Testis (tissue), 3 donors: ENCODE data around the gene C1orf141. TPM values are rescaled to one million over a fixed set of nuclear protein-coding genes. Genes with fewer than 3 reads are reported as not detected.
"Not testable (repeated sequence)": the region's sequence is repeated elsewhere in the genome, so short reads cannot be mapped to it uniquely, and the experiment has no call there.

Experiments
- DNase-seq: peaks from one replicate; pipeline ENCODE4 v3.0.0-alpha.2; 2019
- H3K27ac ChIP-seq, 2 donors: fragments of 200-600 bp; sonication (generic); one replicate each; pipeline ENCODE4 v1.5.1; 2019
- H3K27me3 ChIP-seq: fragments of 200-600 bp; sonication (generic); one replicate; pipeline ENCODE4 v1.5.1; 2019
- H3K36me3 ChIP-seq: fragments of 200-600 bp; sonication (generic); one replicate; pipeline ENCODE4 v1.5.1; 2017; ENCODE audit warnings: low read depth; ENCODE audit errors: missing control alignments
- H3K4me1 ChIP-seq: fragments of 200-600 bp; sonication (generic); one replicate; pipeline ENCODE4 v1.5.1; 2019
- H3K4me3 ChIP-seq, 2 donors: fragments of 200-600 bp; sonication (generic); one replicate each; pipeline ENCODE4 v1.5.1; 2017 to 2019
- H3K9me3 ChIP-seq: fragments of 200-600 bp; sonication (generic); one replicate; pipeline ENCODE4 v1.5.1; 2017
- POLR2A ChIP-seq: fragments of 450-650 bp; IDR thresholded peaks from one replicate; pipeline ENCODE4 v1.6.1; 2017; ENCODE audit warnings: antibody characterized with exemption, mild to moderate bottlenecking, moderate library complexity
- WGBS, 2 donors: methylation state at CpG; one replicate each; pipeline ENCODE4 v1.1.5; 2018; 5-methylcytosine and 5-hydroxymethylcytosine counted together
- intact Hi-C: fragments of 100-400 bp; cut with DNase I; formaldehyde crosslinking; loops from one replicate; pipeline ENCODE4 v1.15.1; 2023; ENCODE audit warnings: low total_unique reads
- polyA plus RNA-seq: library from polyadenylated mRNA; stranded (reverse); fragments of 350-450 nt; fragmentation: Illumina TruSeq; extraction: RNeasy Lipid Tissue Mini Kit (QIAGEN cat#74804); gene quantifications from one replicate; pipeline ENCODE4 v1.2.3, GENCODE V29; 2014; ENCODE audit warnings: low read depth, low replicate concordance; ENCODE audit not compliant: insufficient read depth
- total RNA-seq, 2 donors: library from RNA; depleted of rRNA; stranded (reverse); fragments of >200 nt; gene quantifications; one replicate each; pipeline ENCODE4 v1.2.3, GENCODE V29; 2016
- TF ChIP-seq, protein P1 (sequence below), 3 experiments: fragments of 450-650 bp in 2 of 3; fragments of 200-600 bp in 1 of 3; sonication (generic) in 1 of 3; IDR thresholded peaks; one replicate each; pipeline ENCODE4 v1.5.1; 2016 to 2019; ENCODE audit warnings: antibody characterized with exemption in 3 of 3, mild to moderate bottlenecking in 2 of 3, moderate library complexity in 1 of 3

C1orf141 gene
- total and polyA plus RNA-seq, 3 donors from 2014 or later, result 9.5 to 17.3 (median 10.1) TPM

- intact Hi-C loops, result loop anchor here (10.0 kb wide), 1 partner anchor 141 kb away; no protein-coding TSS in a partner anchor
- H3K27me3 ChIP-seq, result no peaks in the 10 kb centered on the region
- WGBS, 2 donors, result 95 to 100% methylated on average over 3 of the region's 3 CpGs
- no peak for DNase-seq
- H3K4me3 ChIP-seq, result no peak overlapping the region
- no peak overlapping the region for H3K27ac ChIP-seq
- no peak for TF ChIP-seq POLR2A
- TF ChIP-seq, protein P1, sequence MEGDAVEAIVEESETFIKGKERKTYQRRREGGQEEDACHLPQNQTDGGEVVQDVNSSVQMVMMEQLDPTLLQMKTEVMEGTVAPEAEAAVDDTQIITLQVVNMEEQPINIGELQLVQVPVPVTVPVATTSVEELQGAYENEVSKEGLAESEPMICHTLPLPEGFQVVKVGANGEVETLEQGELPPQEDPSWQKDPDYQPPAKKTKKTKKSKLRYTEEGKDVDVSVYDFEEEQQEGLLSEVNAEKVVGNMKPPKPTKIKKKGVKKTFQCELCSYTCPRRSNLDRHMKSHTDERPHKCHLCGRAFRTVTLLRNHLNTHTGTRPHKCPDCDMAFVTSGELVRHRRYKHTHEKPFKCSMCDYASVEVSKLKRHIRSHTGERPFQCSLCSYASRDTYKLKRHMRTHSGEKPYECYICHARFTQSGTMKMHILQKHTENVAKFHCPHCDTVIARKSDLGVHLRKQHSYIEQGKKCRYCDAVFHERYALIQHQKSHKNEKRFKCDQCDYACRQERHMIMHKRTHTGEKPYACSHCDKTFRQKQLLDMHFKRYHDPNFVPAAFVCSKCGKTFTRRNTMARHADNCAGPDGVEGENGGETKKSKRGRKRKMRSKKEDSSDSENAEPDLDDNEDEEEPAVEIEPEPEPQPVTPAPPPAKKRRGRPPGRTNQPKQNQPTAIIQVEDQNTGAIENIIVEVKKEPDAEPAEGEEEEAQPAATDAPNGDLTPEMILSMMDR (IDR thresholded peaks at IDR 0.05), result no peak
- no peaks in the 10 kb centered on the region for H3K36me3 ChIP-seq
- no peaks in the 10 kb centered on the region for H3K9me3 ChIP-seq
- peaks cover 22% of the 10 kb centered on the region for H3K4me1 ChIP-seq
Observed at GRCh38 chr1:67146101-67146500, 11.3 kb upstream of the C1orf141 start.

GRCh38 chr1:67144696-67145095, 9.9 kb upstream of the C1orf141 start:
- DNase-seq, result no peak
- intact Hi-C loops, result loop anchor here (10.0 kb wide), 1 partner anchor 140 kb away; no protein-coding TSS in a partner anchor
- Histone ChIP-seq H3K36me3 (no peaks in the 10 kb centered on the region), H3K9me3 (no peaks in the 10 kb centered on the region), H3K27ac (no peak overlapping the region), H3K4me3 (no peak overlapping the region), H3K27me3 (no peaks in the 10 kb centered on the region), H3K4me1 (peaks cover 22% of the 10 kb centered on the region)
- TF ChIP-seq POLR2A, result no peak
- TF ChIP-seq, protein P1 (IDR thresholded peaks at IDR 0.05), result peak in 1 of 3 experiments; percentile 23
- WGBS, 2 donors, result 85 to 95% methylated on average over 2 of the region's 2 CpGs

DNA sequence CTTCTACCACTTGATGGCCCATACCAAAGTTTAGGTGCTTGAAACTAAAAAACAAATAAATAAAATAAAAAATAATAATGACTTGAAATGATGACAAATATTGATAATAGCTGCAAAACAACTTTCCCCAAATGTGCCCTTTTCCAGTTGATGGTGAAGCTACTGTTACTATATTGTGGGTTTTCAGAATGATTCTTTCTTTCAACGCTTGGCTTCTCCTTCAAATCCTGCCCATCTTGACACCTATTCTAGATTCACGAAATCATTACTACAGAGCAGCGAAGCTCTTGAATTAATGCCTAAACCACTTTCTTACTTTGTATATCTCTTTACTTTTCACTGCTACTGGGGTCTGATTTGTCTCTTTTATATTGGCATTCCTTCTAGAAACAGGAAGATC, 9.2 kb upstream of the C1orf141 start:
- peaks cover 17% of the 10 kb centered on the region for H3K4me1 ChIP-seq
- no peak for DNase-seq
- TF ChIP-seq, protein P1 (IDR thresholded peaks at IDR 0.05), result no peak
- no peak for TF ChIP-seq POLR2A
- H3K4me3 ChIP-seq, result no peak overlapping the region
- 87 to 90% methylated on average over 3 of the region's 3 CpGs for WGBS, 2 donors
- no peaks in the 10 kb centered on the region for H3K9me3 ChIP-seq
- H3K27me3 ChIP-seq, result no peaks in the 10 kb centered on the region
- H3K27ac ChIP-seq, result no peak overlapping the region
- H3K36me3 ChIP-seq, result no peaks in the 10 kb centered on the region
- intact Hi-C loops, result loop anchor here (10.0 kb wide), 1 partner anchor 139 kb away; no protein-coding TSS in a partner anchor

DNA sequence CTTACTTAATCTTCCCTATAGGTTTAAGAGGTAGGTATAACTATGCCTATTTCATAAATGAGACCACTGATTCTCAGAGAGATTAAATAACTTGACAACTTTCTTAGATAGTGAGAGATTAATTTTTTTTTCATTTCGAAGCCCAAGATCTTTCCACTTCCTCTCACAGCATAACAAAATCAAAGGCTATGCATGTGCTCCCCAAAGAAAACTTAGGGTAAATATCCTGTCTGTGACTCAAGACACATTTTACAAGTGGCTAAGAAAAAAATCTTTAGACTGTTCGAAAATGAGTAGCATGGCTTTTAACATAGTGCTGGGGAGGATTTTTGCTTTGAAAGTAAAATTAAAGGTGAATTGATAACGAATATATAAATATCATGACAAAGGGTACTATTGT, 8.2 kb upstream of the C1orf141 start:
- no peaks in the 10 kb centered on the region for H3K27me3 ChIP-seq
- TF ChIP-seq POLR2A, result no peak
- TF ChIP-seq, protein P1 (IDR thresholded peaks at IDR 0.05), result no peak
- H3K4me1 ChIP-seq, result peaks cover 14% of the 10 kb centered on the region
- no peaks in the 10 kb centered on the region for H3K36me3 ChIP-seq
- no peak overlapping the region for H3K4me3 ChIP-seq
- H3K27ac ChIP-seq, result peak overlapping the region in 1 of 2 donors; percentile 53
- no peak for DNase-seq
- 60 to 88% methylated on average over 3 of the region's 3 CpGs for WGBS, 2 donors
- H3K9me3 ChIP-seq, result no peaks in the 10 kb centered on the region
- intact Hi-C loops, result loop anchor here (10.0 kb wide), 1 partner anchor 138 kb away; no protein-coding TSS in a partner anchor

GRCh38 chr1:67141832-67142231, 7.1 kb upstream of the C1orf141 start:
- DNase-seq, result peak; percentile 37
- WGBS, 2 donors, result 28 to 44% methylated on average over 3 of the region's 3 CpGs

More at GRCh38 chr1:67141832-67142231, 7.1 kb upstream of the C1orf141 start:
- not testable (repeated sequence) for H3K36me3 ChIP-seq, H3K9me3 ChIP-seq, H3K27me3 ChIP-seq
- intact Hi-C loops, result loop anchor here (10.0 kb wide), 1 partner anchor 137 kb away; no protein-coding TSS in a partner anchor
- Histone ChIP-seq H3K4me3 (peak overlapping the region in 1 of 2 donors; percentile 40), H3K27ac (peak overlapping the region; percentile 53 to 63), H3K4me1 (peaks cover 14% of the 10 kb centered on the region)
